Measurements from ENCODE around the gene SMCP.
A peak's percentile ranks its signal among the peaks of the same experiment; 100 is the strongest.

SMCP gene

GRCh38 chr1:152901631-152902030 is 23.5 kb downstream of the SMCP start:
- peak in 1 of 2 experiments; percentile 73 for DNase-seq (ENCODE audit: low read depth in 1 of 2, low spot score in 1 of 2)
- TF ChIP-seq JUND (IDR thresholded peaks at IDR 0.05; ENCODE audit: low read depth) = no peak
- in situ Hi-C loops (cut with HindIII; ENCODE audit: low pct_unique_long_range_greater_than_20kb, low sequenced_read_pairs) = no loop called here

- in situ Hi-C loops (cut with HindIII; ENCODE audit: low pct_unique_long_range_greater_than_20kb, low sequenced_read_pairs) = no loop called here
- no peak for TF ChIP-seq JUND (IDR thresholded peaks at IDR 0.05; ENCODE audit: low read depth)
- DNase-seq (ENCODE audit: low read depth in 1 of 2, low spot score in 1 of 2) = no peak
Observed at GRCh38 chr1:152902636-152903035, 24.5 kb downstream of the SMCP start.

GRCh38 chr1:152904688-152905440 is 26.7 kb downstream of the SMCP start:
- in situ Hi-C loops (cut with HindIII; ENCODE audit: low pct_unique_long_range_greater_than_20kb, low sequenced_read_pairs) = no loop called here
- no peak for DNase-seq (ENCODE audit: low read depth in 1 of 2, low spot score in 1 of 2)
- TF ChIP-seq JUND (IDR thresholded peaks at IDR 0.05; ENCODE audit: low read depth) = no peak

GRCh38 chr1:152906023-152906565 is 28.0 kb downstream of the SMCP start:
- no peak for TF ChIP-seq JUND (IDR thresholded peaks at IDR 0.05; ENCODE audit: low read depth)
- DNase-seq (ENCODE audit: low read depth in 1 of 2, low spot score in 1 of 2) = peak in 1 of 2 experiments; percentile 56
- in situ Hi-C loops (cut with HindIII; ENCODE audit: low pct_unique_long_range_greater_than_20kb, low sequenced_read_pairs) = no loop called here

- in situ Hi-C loops (cut with HindIII; ENCODE audit: low pct_unique_long_range_greater_than_20kb, low sequenced_read_pairs) = no loop called here
Observed at GRCh38 chr1:152907686-152908601, 29.8 kb downstream of the SMCP start, which contains the start of gene IVL. Gene IVL (plus strand): TSS chr1:152908546. CDS start chr1:152909798, 1,252 bp downstream.

GRCh38 chr1:152909206-152909605 is 31.1 kb downstream of the SMCP start:
- no peak for DNase-seq (ENCODE audit: low read depth in 1 of 2, low spot score in 1 of 2)
- in situ Hi-C loops (cut with HindIII; ENCODE audit: low pct_unique_long_range_greater_than_20kb, low sequenced_read_pairs) = no loop called here
- no peak for TF ChIP-seq JUND (IDR thresholded peaks at IDR 0.05; ENCODE audit: low read depth)

More at GRCh38 chr1:152907686-152908601, 29.8 kb downstream of the SMCP start, which contains the start of gene IVL:
- 0 out of 2 replicates have a peak, but pooled peaks have one; percentile 36 for TF ChIP-seq JUND (IDR thresholded peaks at IDR 0.05; ENCODE audit: low read depth)
- peak; percentile 58 to 99 for DNase-seq (ENCODE audit: low read depth in 1 of 2, low spot score in 1 of 2)

- TF ChIP-seq JUND (IDR thresholded peaks at IDR 0.05; ENCODE audit: low read depth) = no peak
- DNase-seq (ENCODE audit: low read depth in 1 of 2, low spot score in 1 of 2) = no peak
- in situ Hi-C loops (cut with HindIII; ENCODE audit: low pct_unique_long_range_greater_than_20kb, low sequenced_read_pairs) = no loop called here
Observed at GRCh38 chr1:152912471-152912870, 34.3 kb downstream of the SMCP start.

GRCh38 chr1:152912900-152913299 is 34.8 kb downstream of the SMCP start:
- no peak for DNase-seq (ENCODE audit: low read depth in 1 of 2, low spot score in 1 of 2)
- no peak for TF ChIP-seq JUND (IDR thresholded peaks at IDR 0.05; ENCODE audit: low read depth)
- in situ Hi-C loops (cut with HindIII; ENCODE audit: low pct_unique_long_range_greater_than_20kb, low sequenced_read_pairs) = no loop called here

- DNase-seq (ENCODE audit: low read depth in 1 of 2, low spot score in 1 of 2) = peak in 1 of 2 experiments; percentile 70
- no peak for TF ChIP-seq JUND (IDR thresholded peaks at IDR 0.05; ENCODE audit: low read depth)
- in situ Hi-C loops (cut with HindIII; ENCODE audit: low pct_unique_long_range_greater_than_20kb, low sequenced_read_pairs) = no loop called here
Observed at GRCh38 chr1:152917794-152918193, 39.7 kb downstream of the SMCP start.

- no peak for DNase-seq (ENCODE audit: low read depth in 1 of 2, low spot score in 1 of 2)
- in situ Hi-C loops (cut with HindIII; ENCODE audit: low pct_unique_long_range_greater_than_20kb, low sequenced_read_pairs) = no loop called here
- TF ChIP-seq JUND (IDR thresholded peaks at IDR 0.05; ENCODE audit: low read depth) = no peak
Observed at GRCh38 chr1:152919071-152919470, 40.9 kb downstream of the SMCP start.

GRCh38 chr1:152924191-152924590 is 46.1 kb downstream of the SMCP start:
- peak in 1 of 2 experiments; percentile 58 for DNase-seq (ENCODE audit: low read depth in 1 of 2, low spot score in 1 of 2)
- in situ Hi-C loops (cut with HindIII; ENCODE audit: low pct_unique_long_range_greater_than_20kb, low sequenced_read_pairs) = no loop called here
- no peak for TF ChIP-seq JUND (IDR thresholded peaks at IDR 0.05; ENCODE audit: low read depth)

- peak; percentile 39 to 86 for DNase-seq (ENCODE audit: low read depth in 1 of 2, low spot score in 1 of 2)
- in situ Hi-C loops (cut with HindIII; ENCODE audit: low pct_unique_long_range_greater_than_20kb, low sequenced_read_pairs) = no loop called here
- no peak for TF ChIP-seq JUND (IDR thresholded peaks at IDR 0.05; ENCODE audit: low read depth)
Observed at GRCh38 chr1:152926091-152926490, 48.0 kb downstream of the SMCP start.

Data from T47D (cell line).